ENCODE measurements around the gene ZFYVE28. TPM values are rescaled to one million over a fixed set of nuclear protein-coding genes. Genes with fewer than 3 reads are reported as not detected.

The ZFYVE28 gene
- total and polyA plus RNA-seq, 11 donors = 2.6 to 11.9 (median 5.5) TPM

- no peaks in the 10 kb centered on the region for H3K9me3 ChIP-seq
- TF ChIP-seq POLR2A (IDR thresholded peaks at IDR 0.05) = no peak
- H3K27me3 ChIP-seq = no peaks in the 10 kb centered on the region
- no peak overlapping the region for H3K27ac ChIP-seq
- peaks cover 0 to 18% (median 12%) of the 10 kb centered on the region in 12 donors for H3K4me1 ChIP-seq
- no peak overlapping the region for H3K4me3 ChIP-seq
- peak in 2 of 5 donors; percentile 13 to 20 for DNase-seq
- intact Hi-C loops (cut with DNase I) = loop anchor here in 1 of 10 donors (5.0 kb wide), 1 partner anchor 137 kb away; no protein-coding TSS in a partner anchor
- WGBS, 4 donors = 89 to 92% (median 89%) methylated on average over 9 of the region's 9 CpGs
- no peaks in the 10 kb centered on the region for H3K36me3 ChIP-seq
- ATAC-seq = no peak
Measured at GRCh38 chr4:2354760-2355159, 63.7 kb downstream of the ZFYVE28 start.

GRCh38 chr4:2354118-2354517, 64.3 kb downstream of the ZFYVE28 start:
- H3K4me1 ChIP-seq = peaks cover 0 to 18% (median 12%) of the 10 kb centered on the region in 12 donors
- 56 to 68% (median 65%) methylated on average over 6 of the region's 6 CpGs for WGBS, 4 donors
- no peaks in the 10 kb centered on the region for H3K9me3 ChIP-seq
- TF ChIP-seq POLR2A (IDR thresholded peaks at IDR 0.05) (no peak), CTCF (IDR thresholded peaks at IDR 0.05) (peak in 6 of 12 donors; percentile 8 to 38 (median 16))
- no peak for DNase-seq
- intact Hi-C loops (cut with DNase I) = loop anchor here in 1 of 10 donors (5.0 kb wide), 1 partner anchor 137 kb away; no protein-coding TSS in a partner anchor
- no peak for ATAC-seq
- no peaks in the 10 kb centered on the region for H3K36me3 ChIP-seq
- H3K27ac ChIP-seq = no peak overlapping the region
- H3K27me3 ChIP-seq = no peaks in the 10 kb centered on the region
- no peak overlapping the region for H3K4me3 ChIP-seq

- intact Hi-C loops (cut with DNase I) = loop anchor here in 1 of 10 donors (5.0 kb wide), 1 partner anchor 136 kb away; no protein-coding TSS in a partner anchor
- H3K27ac ChIP-seq = peak overlapping the region in 11 of 12 donors; percentile 18 to 77 (median 49)
- ATAC-seq = peak; percentile 86 to 93 (median 91)
- no peaks in the 10 kb centered on the region for H3K36me3 ChIP-seq
- H3K9me3 ChIP-seq = no peaks in the 10 kb centered on the region
- DNase-seq = peak; percentile 32 to 69 (median 58)
- no peak for TF ChIP-seq POLR2A (IDR thresholded peaks at IDR 0.05)
- TF ChIP-seq CTCF (IDR thresholded peaks at IDR 0.05) = peak in 1 of 12 donors; percentile 10
- no peaks in the 10 kb centered on the region for H3K27me3 ChIP-seq
- no peak overlapping the region for H3K4me3 ChIP-seq
- WGBS, 4 donors = 41 to 69% (median 59%) methylated on average over 14 to 30 of the region's 30 CpGs
- peaks cover 0 to 18% (median 12%) of the 10 kb centered on the region in 12 donors for H3K4me1 ChIP-seq
Measured at GRCh38 chr4:2353222-2354107, 65.0 kb downstream of the ZFYVE28 start.

- 47 to 84% (median 73%) methylated on average over 2 to 5 of the region's 5 CpGs for WGBS, 4 donors
- TF ChIP-seq CTCF (IDR thresholded peaks at IDR 0.05) = no peak
- no peak for TF ChIP-seq POLR2A (IDR thresholded peaks at IDR 0.05)
Measured at GRCh38 chr4:2352729-2353221, 65.7 kb downstream of the ZFYVE28 start.

More at GRCh38 chr4:2352729-2353221, 65.7 kb downstream of the ZFYVE28 start:
- no peaks in the 10 kb centered on the region for H3K36me3 ChIP-seq
- ATAC-seq (peak in 2 of 4 donors; percentile 38), DNase-seq (peak in 1 of 5 donors; percentile 46)
- peaks cover 0 to 18% (median 12%) of the 10 kb centered on the region in 12 donors for H3K4me1 ChIP-seq
- H3K27ac ChIP-seq = peak overlapping the region in 11 of 12 donors; percentile 18 to 77 (median 49)
- H3K9me3 ChIP-seq = no peaks in the 10 kb centered on the region
- H3K27me3 ChIP-seq = no peaks in the 10 kb centered on the region
- H3K4me3 ChIP-seq = no peak overlapping the region
- intact Hi-C loops (cut with DNase I) = loop anchor here in 1 of 10 donors (5.0 kb wide), 1 partner anchor 135 kb away; no protein-coding TSS in a partner anchor
